ENCODE results near the gene INTS3. TPM values are rescaled to one million over a fixed set of nuclear protein-coding genes. Genes with fewer than 3 reads are reported as not detected.

The INTS3 gene
- total and polyA plus RNA-seq, 2 of the 8 experiments (the other 6 are each of a cell fraction or from before 2014, with no cell fraction given), result 66.8 to 93.2 TPM

- H4K5ac ChIP-seq (ENCODE audit: insufficient read length, low read depth, low read length), result peak overlapping the region; percentile 28
- H3K23ac ChIP-seq (ENCODE audit: insufficient read length), result no peak overlapping the region
- 74% methylated on average over 13 of the region's 13 CpGs; no CpG with 5 or more reads in 1 of the 2 experiments for WGBS, 2 experiments (ENCODE audit: extremely low coverage in 1 of 2, insufficient coverage in 1 of 2, insufficient read length in 1 of 2, insufficient replicate concordance in 2 of 2, low coverage in 1 of 2, low lambda C conversion rate in 2 of 2, missing lambda C conversion rate in 1 of 2)
- ChIA-PET CTCF (ENCODE audit: partially characterized antibody) (interaction anchor here (1.0 to 16.7 kb wide), 5 partner anchors 8 to 119 kb away, joined by 3 to 190 read pairs (median 7); partner anchors contain the start of genes NPR1 and S100A13), POLR2A (ENCODE audit: partially characterized antibody) (interaction anchor here (0.8 to 5.2 kb wide), 5 partner anchors 14 to 112 kb away, joined by 3 to 60 read pairs (median 3); partner anchors contain the start of genes CHTOP and INTS3)
- peak overlapping the region; percentile 27; the same call in 1 of the 2 replicates for H2BK20ac ChIP-seq (ENCODE audit: low read length)
- peaks cover 6 to 55% (median 19%) of the 10 kb centered on the region in 4 experiments; a peak in 6 of 7 replicates for H3K4me1 ChIP-seq (replicated peaks in 1 of 4; ENCODE audit: control insufficient read depth in 3 of 4, insufficient read depth in 4 of 4, low read length in 3 of 4)
- no peaks in the 10 kb centered on the region for H3K9me3 ChIP-seq (ENCODE audit: insufficient read depth in 2 of 2, low read depth in 1 of 2, low read length in 1 of 2)
- peaks cover 0 to 2% (median 0%) of the 10 kb centered on the region in 4 experiments; a peak in 1 of 7 replicates for H3K27me3 ChIP-seq (replicated peaks in 1 of 4; ENCODE audit: control insufficient read depth in 3 of 4, extremely low read depth in 1 of 4, insufficient read depth in 3 of 4, low read length in 3 of 4)
- no peak overlapping the region for H2AFZ ChIP-seq (ENCODE audit: low read length)
- peak overlapping the region; percentile 44 to 54 for H3K4me2 ChIP-seq (ENCODE audit: insufficient read depth in 1 of 2, low read depth in 2 of 2, low read length in 2 of 2)
- no peak overlapping the region for H3K14ac ChIP-seq (ENCODE audit: insufficient read length)
- no peak overlapping the region for H3K56ac ChIP-seq (replicated peaks; ENCODE audit: insufficient read length, low read depth, low read length)
- H4K91ac ChIP-seq (replicated peaks; ENCODE audit: insufficient read length, low read length), result peak overlapping the region; percentile 56
- no peaks in the 10 kb centered on the region for H3K79me1 ChIP-seq (ENCODE audit: low read depth, low read length)
- H2BK15ac ChIP-seq (ENCODE audit: low read length), result no peak overlapping the region
- H3K79me2 ChIP-seq (ENCODE audit: control insufficient read depth in 1 of 2, insufficient read depth in 2 of 2, low read length in 2 of 2), result peaks cover 0 to 8% of the 10 kb centered on the region in 2 experiments; a peak in 2 of 4 replicates
- FAIRE-seq, result no peak
- peak overlapping the region; percentile 85 for H2BK120ac ChIP-seq (replicated peaks; ENCODE audit: low read depth, low read length)
- H3K18ac ChIP-seq (ENCODE audit: extremely low read depth, low read length), result peak overlapping the region; percentile 73; the same call in 1 of the 2 replicates
- no peak overlapping the region; a peak in 1 of 7 replicates for H3K9ac ChIP-seq (replicated peaks in 1 of 4; ENCODE audit: extremely low read depth in 1 of 4, low read depth in 3 of 4, low read length in 3 of 4)
- H2BK12ac ChIP-seq (ENCODE audit: low read depth, low read length), result peak overlapping the region; percentile 11
- TF ChIP-seq SUZ12 (IDR thresholded peaks at IDR 0.05; ENCODE audit: low read length) (no peak), TAF1 (IDR thresholded peaks at IDR 0.05; ENCODE audit: low read depth, low read length) (0 out of 2 replicates have a peak, but pooled peaks have one; percentile 21)
- H2BK5ac ChIP-seq (ENCODE audit: low read depth, low read length), result peak overlapping the region; percentile 37; the same call in 1 of the 2 replicates
- peak overlapping the region in 1 of 4 experiments; percentile 27; a peak in 1 of 8 replicates for H3K4me3 ChIP-seq (ENCODE audit: extremely low read depth in 1 of 4, insufficient read depth in 2 of 4, low read depth in 3 of 4, low read length in 4 of 4)
- H3K27ac ChIP-seq (ENCODE audit: low read depth, low read length), result peak overlapping the region; percentile 75; the same call in 1 of the 2 replicates
- no peak overlapping the region for H4K8ac ChIP-seq (ENCODE audit: extremely low read depth, insufficient read depth, low read length)
- H4K20me1 ChIP-seq (replicated peaks in 1 of 2; ENCODE audit: control insufficient read depth in 1 of 2, insufficient read depth in 2 of 2, low read length in 2 of 2), result no peaks in the 10 kb centered on the region
- H3K36me3 ChIP-seq (ENCODE audit: control insufficient read depth in 2 of 4, insufficient read depth in 4 of 4, low read length in 3 of 4), result peaks cover 11 to 53% (median 37%) of the 10 kb centered on the region in 4 experiments
- H3K4ac ChIP-seq (replicated peaks; ENCODE audit: insufficient read length, low read depth, low read length), result peak overlapping the region; percentile 11
- peak overlapping the region; percentile 40; the same call in 1 of the 2 replicates for H2AK5ac ChIP-seq (ENCODE audit: low read depth, low read length)
- no peaks in the 10 kb centered on the region; the same call in 1 of the 2 replicates for H3K23me2 ChIP-seq (ENCODE audit: low read depth, low read length)
- DNase-seq (ENCODE audit: low read depth in 1 of 2, low spot score in 2 of 2), result peak in 1 of 2 experiments; percentile 51
These were observed 18.3 kb downstream of the INTS3 start for GRCh38 chr1:153746174-153746573.

Data from H1 (cell line).